Measurements from ENCODE around the gene FCGR2B.

DNA sequence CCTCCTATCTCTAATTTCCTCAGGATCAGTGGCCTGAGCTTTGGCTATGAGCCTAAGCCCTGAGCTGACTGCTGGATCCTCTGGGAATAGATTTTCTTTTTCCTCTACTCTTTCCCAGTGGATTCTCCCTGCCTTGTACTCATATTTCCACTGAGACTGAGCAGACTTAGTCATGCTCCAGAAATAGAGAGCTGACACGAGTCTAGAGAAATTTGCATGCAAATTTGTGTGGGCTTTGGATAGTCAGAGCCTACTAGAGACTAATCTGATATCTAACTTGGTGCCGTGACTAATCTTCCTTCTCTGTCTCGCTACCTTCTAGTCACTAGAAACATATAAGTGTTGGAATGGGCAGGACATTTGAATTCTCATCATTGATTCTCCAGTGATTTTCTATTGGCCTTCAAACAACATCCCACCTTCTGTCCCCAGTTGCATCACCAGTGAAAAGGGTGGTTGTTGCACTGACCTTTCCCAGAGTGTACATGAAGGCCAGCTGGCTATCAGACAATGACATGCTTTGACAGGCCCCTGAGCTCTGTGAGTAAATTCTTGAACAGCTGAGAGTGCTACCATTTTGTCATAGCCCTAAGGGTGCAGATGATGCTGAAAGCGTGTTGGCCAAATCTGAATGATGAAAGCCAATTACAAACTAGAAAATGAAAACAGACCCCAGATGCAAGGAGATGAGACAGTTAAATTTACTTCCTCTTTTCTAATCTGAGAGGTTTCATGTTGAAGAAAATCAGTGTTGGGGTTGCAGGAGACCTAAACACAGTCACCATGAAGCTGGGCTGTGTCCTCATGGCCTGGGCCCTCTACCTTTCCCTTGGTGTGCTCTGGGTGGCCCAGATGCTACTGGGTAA, 43.8 kb downstream of the FCGR2B start, which contains the start of gene FCRLA:
- TF ChIP-seq, protein P1, sequence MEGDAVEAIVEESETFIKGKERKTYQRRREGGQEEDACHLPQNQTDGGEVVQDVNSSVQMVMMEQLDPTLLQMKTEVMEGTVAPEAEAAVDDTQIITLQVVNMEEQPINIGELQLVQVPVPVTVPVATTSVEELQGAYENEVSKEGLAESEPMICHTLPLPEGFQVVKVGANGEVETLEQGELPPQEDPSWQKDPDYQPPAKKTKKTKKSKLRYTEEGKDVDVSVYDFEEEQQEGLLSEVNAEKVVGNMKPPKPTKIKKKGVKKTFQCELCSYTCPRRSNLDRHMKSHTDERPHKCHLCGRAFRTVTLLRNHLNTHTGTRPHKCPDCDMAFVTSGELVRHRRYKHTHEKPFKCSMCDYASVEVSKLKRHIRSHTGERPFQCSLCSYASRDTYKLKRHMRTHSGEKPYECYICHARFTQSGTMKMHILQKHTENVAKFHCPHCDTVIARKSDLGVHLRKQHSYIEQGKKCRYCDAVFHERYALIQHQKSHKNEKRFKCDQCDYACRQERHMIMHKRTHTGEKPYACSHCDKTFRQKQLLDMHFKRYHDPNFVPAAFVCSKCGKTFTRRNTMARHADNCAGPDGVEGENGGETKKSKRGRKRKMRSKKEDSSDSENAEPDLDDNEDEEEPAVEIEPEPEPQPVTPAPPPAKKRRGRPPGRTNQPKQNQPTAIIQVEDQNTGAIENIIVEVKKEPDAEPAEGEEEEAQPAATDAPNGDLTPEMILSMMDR (conservative IDR thresholded peaks at IDR 0.05 in 1 of 2, IDR thresholded peaks at IDR 0.05 in 1 of 2; ENCODE audit: extremely low read depth in 1 of 2, insufficient read depth in 1 of 2, low read depth in 1 of 2, low read length in 2 of 2) = no peak
- no peak for TF ChIP-seq EZH2 (IDR thresholded peaks at IDR 0.05; ENCODE audit: borderline replicate concordance, low read length)

All from mammary epithelial cell (primary cell).